Thoracic aorta (tissue), 2 donors: ENCODE data around the gene SPINT1. TPM values are rescaled to one million over a fixed set of nuclear protein-coding genes. Genes with fewer than 3 reads are reported as not detected.

Source experiments
- ATAC-seq: fragments of 150-250 bp; one replicate; pipeline ENCODE4 v1.8.0; 2017; ENCODE audit warnings: low read depth; ENCODE audit not compliant: insufficient number of reproducible peaks, low FRiP score
- DNase-seq: peaks from one replicate; pipeline ENCODE4 v3.0.0-alpha.2; 2020; ENCODE audit warnings: low spot score
- H3K27ac ChIP-seq, 2 donors: fragments of 200-600 bp; sonication (generic); 1 replicate in 1 of 2; 2 replicates in 1 of 2; pipeline ENCODE4 v1.5.1; 2016; ENCODE audit warnings: mild to moderate bottlenecking in 2 of 2, moderate library complexity in 2 of 2
- H3K27me3 ChIP-seq: fragments of 200-600 bp; sonication (generic); replicated peaks from 2 replicates; pipeline ENCODE4 v1.6.0; 2016; ENCODE audit warnings: mild to moderate bottlenecking; ENCODE audit not compliant: insufficient read depth
- H3K36me3 ChIP-seq: fragments of 200-600 bp; sonication (generic); one replicate; pipeline ENCODE4 v1.5.1; 2016
- H3K4me1 ChIP-seq, 2 donors: fragments of 200-600 bp; sonication (generic); 1 replicate in 1 of 2; 2 replicates in 1 of 2; pipeline versions ENCODE4 v1.5.1 to v1.6.0; 2016; ENCODE audit warnings: low read depth in 2 of 2, mild to moderate bottlenecking in 1 of 2; ENCODE audit not compliant: control insufficient read depth in 1 of 2
- H3K4me3 ChIP-seq: fragments of 200-600 bp; sonication (generic); 2 replicates; pipeline ENCODE4 v1.5.1; 2016; ENCODE audit warnings: mild to moderate bottlenecking
- H3K9me3 ChIP-seq: fragments of 200-600 bp; sonication (generic); 2 replicates; pipeline ENCODE4 v1.5.1; 2016
- CTCF ChIP-seq: fragments of 200-600 bp; sonication (generic); IDR thresholded peaks from one replicate; pipeline ENCODE4 v1.5.1; 2019; ENCODE audit warnings: antibody characterized with exemption
- total RNA-seq, 2 donors: library from RNA; depleted of rRNA; stranded (reverse); fragments of >200 nt; gene quantifications; one replicate each; pipeline versions ENCODE4 v1.1.0 to v1.2.3, GENCODE V29; 2016

SPINT1 gene
- total RNA-seq, 2 donors from 2014 or later = 4.6 to 4.8 TPM

GRCh38 chr15:40878785-40879184, 34.9 kb downstream of the SPINT1 start:
- H3K27ac ChIP-seq = no peak overlapping the region
- no peaks in the 10 kb centered on the region for H3K9me3 ChIP-seq
- no peaks in the 10 kb centered on the region for H3K27me3 ChIP-seq
- ATAC-seq (no peak), DNase-seq (no peak)
- no peaks in the 10 kb centered on the region for H3K36me3 ChIP-seq
- TF ChIP-seq CTCF = no peak
- peaks cover 0 to 6% of the 10 kb centered on the region in 2 donors for H3K4me1 ChIP-seq
- H3K4me3 ChIP-seq = no peak overlapping the region

- no peak for TF ChIP-seq CTCF
- no peak overlapping the region for H3K27ac ChIP-seq
- DNase-seq (no peak), ATAC-seq (no peak)
- no peaks in the 10 kb centered on the region for H3K36me3 ChIP-seq
- H3K4me1 ChIP-seq = no peaks in the 10 kb centered on the region
- H3K9me3 ChIP-seq = no peaks in the 10 kb centered on the region
- no peaks in the 10 kb centered on the region for H3K27me3 ChIP-seq
- no peak overlapping the region for H3K4me3 ChIP-seq
Measured at GRCh38 chr15:40879609-40880008, 35.8 kb downstream of the SPINT1 start.

- no peak overlapping the region for H3K4me3 ChIP-seq
- H3K4me1 ChIP-seq = no peaks in the 10 kb centered on the region
- ATAC-seq = no peak
- no peaks in the 10 kb centered on the region for H3K36me3 ChIP-seq
- no peak for DNase-seq
- H3K27me3 ChIP-seq = no peaks in the 10 kb centered on the region
- H3K27ac ChIP-seq = no peak overlapping the region
- TF ChIP-seq CTCF = no peak
- no peaks in the 10 kb centered on the region for H3K9me3 ChIP-seq
Measured at GRCh38 chr15:40881351-40881750, 37.5 kb downstream of the SPINT1 start.

GRCh38 chr15:40886586-40886985, 42.7 kb downstream of the SPINT1 start:
- Histone ChIP-seq H3K27me3 (no peaks in the 10 kb centered on the region), H3K4me3 (no peak overlapping the region), H3K27ac (no peak overlapping the region), H3K36me3 (no peaks in the 10 kb centered on the region), H3K4me1 (no peaks in the 10 kb centered on the region), H3K9me3 (no peaks in the 10 kb centered on the region)
- no peak for ATAC-seq
- DNase-seq = no peak
- TF ChIP-seq CTCF = no peak

- no peaks in the 10 kb centered on the region for H3K36me3 ChIP-seq
- TF ChIP-seq CTCF = no peak
- no peaks in the 10 kb centered on the region for H3K9me3 ChIP-seq
- no peak overlapping the region for H3K4me3 ChIP-seq
- DNase-seq (no peak), ATAC-seq (no peak)
- H3K27ac ChIP-seq = no peak overlapping the region
- no peaks in the 10 kb centered on the region for H3K27me3 ChIP-seq
- peaks cover 0 to 7% of the 10 kb centered on the region in 2 donors for H3K4me1 ChIP-seq
Measured at GRCh38 chr15:40889112-40889511, 45.3 kb downstream of the SPINT1 start.
